SJCRH30 (cell line): ENCODE measurements around the gene SIPA1L3. TPM values are rescaled to one million over a fixed set of nuclear protein-coding genes. Genes with fewer than 3 reads are reported as not detected.

Experiments used
- DNase-seq, 2 experiments: peaks; one replicate each; pipeline ENCODE4 v3.0.0-alpha.2; 2015 to 2020
- H3K27ac ChIP-seq: fragments of 250-450 bp; sonication (Bioruptor Pico); 2 replicates; pipeline ENCODE4 v1.5.1; 2020; ENCODE audit warnings: mild to moderate bottlenecking, moderate library complexity
- H3K27me3 ChIP-seq: fragments of 250-450 bp; sonication (Bioruptor Pico); 2 replicates; pipeline ENCODE4 v1.5.1; 2020; ENCODE audit warnings: mild to moderate bottlenecking, moderate library complexity
- H3K36me3 ChIP-seq: fragments of 250-450 bp; sonication (Bioruptor Pico); 2 replicates; pipeline ENCODE4 v1.5.1; 2020; ENCODE audit warnings: mild to moderate bottlenecking, moderate library complexity
- H3K4me1 ChIP-seq: fragments of 250-450 bp; sonication (Bioruptor Pico); 2 replicates; pipeline ENCODE4 v1.5.1; 2020; ENCODE audit warnings: mild to moderate bottlenecking, moderate library complexity
- H3K4me3 ChIP-seq: fragments of 250-450 bp; sonication (Bioruptor Pico); 2 replicates; pipeline ENCODE4 v1.5.1; 2020; ENCODE audit warnings: mild to moderate bottlenecking, moderate library complexity
- H3K9me3 ChIP-seq: fragments of 250-450 bp; sonication (Bioruptor Pico); replicated peaks from 2 replicates; pipeline ENCODE4 v1.5.1; 2020; ENCODE audit warnings: mild to moderate bottlenecking, moderate library complexity
- total RNA-seq: library from RNA; depleted of rRNA; stranded (reverse); fragments of >200 nt; shearing (Covaris generic); gene quantifications from 2 replicates; pipeline ENCODE4 v1.2.3, GENCODE V29; 2014

The SIPA1L3 gene
- total RNA-seq, 1 experiment from 2014 or later = 19.8 TPM

DNA sequence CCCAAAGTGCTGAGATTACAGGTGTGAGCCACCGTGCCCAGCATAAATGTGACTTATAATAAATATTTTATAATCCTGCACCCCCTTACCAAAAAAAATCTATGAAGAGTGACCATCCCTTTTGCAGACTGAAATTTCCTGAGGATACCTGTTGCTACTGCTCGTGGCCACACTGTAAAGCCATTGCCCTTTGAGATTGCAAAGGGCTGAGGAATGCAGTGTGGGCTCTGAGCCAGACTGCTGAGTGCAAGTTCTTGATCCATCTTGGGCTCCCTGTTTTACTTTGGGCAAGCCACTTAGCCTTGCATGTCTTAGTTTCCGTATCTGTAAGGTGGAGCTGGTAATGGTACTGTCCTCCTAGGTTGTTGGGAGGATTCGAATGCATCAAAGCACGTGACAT, 23.4 kb downstream of the SIPA1L3 start:
- Histone ChIP-seq H3K4me3 (no peak overlapping the region), H3K4me1 (peaks cover 15% of the 10 kb centered on the region; the same call in 1 of the 2 replicates), H3K27me3 (no peaks in the 10 kb centered on the region), H3K9me3 (peaks cover 4% of the 10 kb centered on the region; the same call in 1 of the 2 replicates), H3K36me3 (peaks cover 1% of the 10 kb centered on the region), H3K27ac (no peak overlapping the region)
- no peak for DNase-seq

DNA sequence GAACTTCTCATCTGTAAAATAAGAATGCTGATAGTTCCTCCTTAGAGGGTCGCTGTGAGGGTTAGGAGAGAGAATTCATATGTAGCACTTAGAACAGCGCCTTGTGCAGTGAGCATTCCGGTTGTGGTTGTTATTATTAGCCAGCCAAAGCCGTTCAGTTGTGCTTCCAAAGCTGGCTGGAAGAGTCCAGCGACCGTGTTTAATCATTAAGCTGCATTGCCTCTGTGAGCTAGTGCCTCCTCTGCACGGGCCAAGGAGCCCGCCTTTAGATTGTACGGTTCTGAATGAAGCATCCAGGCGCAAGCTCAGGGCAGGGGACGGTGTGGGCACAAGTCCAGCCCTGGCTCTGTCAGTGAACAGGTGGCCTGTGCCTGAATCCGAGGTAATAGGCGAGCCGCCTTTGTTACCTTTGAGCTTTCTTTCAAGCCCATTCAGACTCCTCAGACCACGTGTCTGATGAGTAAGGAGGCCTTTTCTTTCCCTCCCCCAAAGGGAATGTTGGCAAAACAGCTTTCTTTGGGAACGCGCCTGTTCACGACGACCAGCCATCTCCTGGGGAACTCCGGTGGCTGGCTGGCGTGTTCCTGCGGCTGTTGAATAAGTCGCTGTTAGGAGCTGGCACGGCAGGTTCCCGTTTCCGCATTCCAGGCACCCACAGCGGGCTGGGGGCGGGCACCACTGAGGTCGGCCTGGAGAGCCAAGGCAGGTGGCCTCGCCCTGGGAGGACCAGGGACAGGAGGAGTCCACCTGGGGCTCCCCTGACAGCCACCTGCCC, 25.1 kb downstream of the SIPA1L3 start:
- peaks cover 15% of the 10 kb centered on the region; the same call in 1 of the 2 replicates for H3K4me1 ChIP-seq
- peaks cover 6% of the 10 kb centered on the region for H3K36me3 ChIP-seq
- no peaks in the 10 kb centered on the region for H3K27me3 ChIP-seq
- H3K9me3 ChIP-seq = peaks cover 4% of the 10 kb centered on the region; the same call in 1 of the 2 replicates
- H3K4me3 ChIP-seq = peak overlapping the region; percentile 33
- peak overlapping the region; percentile 63 for H3K27ac ChIP-seq
- peak; percentile 74 to 82 for DNase-seq

DNA sequence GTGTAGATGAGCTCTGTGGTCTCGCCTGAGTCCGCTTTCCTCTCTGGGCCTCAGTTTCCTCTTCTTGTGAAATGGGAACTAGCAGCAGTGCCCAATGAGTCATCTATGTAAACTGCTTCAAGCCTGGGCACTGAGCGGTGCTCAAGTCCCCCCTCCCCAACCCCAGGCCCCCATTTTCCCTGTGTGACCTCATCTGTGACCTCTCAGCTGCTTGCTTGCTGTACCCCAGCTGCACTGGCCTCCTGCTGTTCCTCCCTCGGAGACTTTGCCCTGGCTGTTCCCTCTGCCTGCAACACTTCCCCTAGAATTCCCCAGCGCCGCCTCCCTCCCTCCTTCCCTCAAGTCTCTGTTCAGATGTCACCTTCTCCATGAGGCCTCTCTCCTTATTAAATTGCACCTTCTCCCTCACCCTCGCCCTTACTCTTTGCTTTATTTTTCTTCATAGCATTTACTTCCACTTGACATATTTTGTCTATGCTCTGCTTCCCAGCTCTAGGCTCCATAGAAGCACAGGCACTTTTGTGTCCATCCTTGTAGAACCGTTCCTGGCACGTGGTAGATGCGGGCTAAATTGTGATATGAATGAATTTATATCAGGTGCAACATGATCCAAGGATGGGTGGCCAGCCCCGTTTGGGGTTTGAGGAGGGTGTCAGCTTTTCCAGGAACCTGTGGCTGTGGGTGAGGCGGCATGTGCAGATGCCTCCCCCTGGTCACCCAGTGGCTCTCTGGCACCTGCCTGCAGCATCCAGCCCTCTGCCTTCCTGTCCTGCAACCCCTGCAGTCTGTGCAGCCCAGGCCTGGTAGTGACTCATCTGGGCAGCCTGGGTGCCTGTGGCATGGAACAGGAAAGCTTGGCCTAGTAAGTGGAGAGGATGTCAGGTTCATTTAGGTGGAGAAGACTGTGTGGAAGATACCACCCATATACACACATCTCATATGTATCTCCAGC, 26.3 kb downstream of the SIPA1L3 start:
- peaks cover 15% of the 10 kb centered on the region; the same call in 1 of the 2 replicates for H3K4me1 ChIP-seq
- DNase-seq = peak in 1 of 2 experiments; percentile 20
- H3K9me3 ChIP-seq = peaks cover 4% of the 10 kb centered on the region; the same call in 1 of the 2 replicates
- no peaks in the 10 kb centered on the region for H3K27me3 ChIP-seq
- H3K4me3 ChIP-seq = no peak overlapping the region
- peaks cover 9% of the 10 kb centered on the region for H3K36me3 ChIP-seq
- H3K27ac ChIP-seq = no peak overlapping the region

DNA sequence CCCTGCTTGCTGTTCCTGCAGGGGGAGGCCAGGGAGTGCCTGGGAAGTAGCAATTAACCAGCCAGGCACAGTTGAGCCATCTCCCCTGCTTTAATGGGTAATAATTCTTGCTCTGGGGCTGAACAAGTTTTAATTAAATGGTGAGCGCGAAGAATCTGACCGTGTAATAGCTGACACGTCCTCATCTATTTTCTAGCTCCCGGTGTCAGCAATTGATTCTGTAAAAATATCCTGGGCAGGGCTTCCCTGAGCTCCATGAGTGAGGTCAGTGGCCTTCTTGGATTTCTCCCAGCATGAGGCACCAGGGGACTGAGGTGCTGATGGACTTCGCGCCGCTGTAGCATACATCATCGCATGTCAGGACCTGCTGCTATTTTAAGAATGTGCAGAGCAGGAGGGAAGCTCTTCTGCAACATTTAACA, 26.9 kb downstream of the SIPA1L3 start:
- peaks cover 15% of the 10 kb centered on the region; the same call in 1 of the 2 replicates for H3K4me1 ChIP-seq
- no peak overlapping the region for H3K27ac ChIP-seq
- peaks cover 13% of the 10 kb centered on the region for H3K36me3 ChIP-seq
- DNase-seq = no peak
- H3K4me3 ChIP-seq = no peak overlapping the region
- H3K27me3 ChIP-seq = no peaks in the 10 kb centered on the region
- peaks cover 4% of the 10 kb centered on the region; the same call in 1 of the 2 replicates for H3K9me3 ChIP-seq

DNA sequence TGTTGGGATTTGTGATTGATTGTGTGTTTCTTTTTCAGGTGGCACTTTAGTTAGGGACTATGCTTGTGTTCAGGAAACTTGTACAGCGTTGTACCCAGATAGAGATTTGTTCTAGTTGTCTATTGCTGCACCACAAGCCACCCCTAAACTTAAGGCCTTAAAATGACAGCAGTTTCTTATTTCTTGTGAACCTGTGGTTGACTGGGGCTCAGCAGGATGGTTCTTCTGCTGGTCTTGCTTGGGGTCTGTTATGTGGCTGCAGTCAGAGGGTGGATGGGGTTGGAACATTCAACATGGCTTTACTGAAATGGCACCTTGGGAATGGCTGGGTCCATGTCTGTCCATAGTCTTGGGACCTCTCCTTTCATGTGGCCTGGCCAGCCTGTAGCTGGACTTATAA, 28.3 kb downstream of the SIPA1L3 start:
- no peak overlapping the region for H3K27ac ChIP-seq
- no peak for DNase-seq
- H3K4me1 ChIP-seq = peaks cover 15% of the 10 kb centered on the region; the same call in 1 of the 2 replicates
- H3K9me3 ChIP-seq = peaks cover 4% of the 10 kb centered on the region; the same call in 1 of the 2 replicates
- peaks cover 15% of the 10 kb centered on the region for H3K36me3 ChIP-seq
- no peaks in the 10 kb centered on the region for H3K27me3 ChIP-seq
- no peak overlapping the region for H3K4me3 ChIP-seq

DNA sequence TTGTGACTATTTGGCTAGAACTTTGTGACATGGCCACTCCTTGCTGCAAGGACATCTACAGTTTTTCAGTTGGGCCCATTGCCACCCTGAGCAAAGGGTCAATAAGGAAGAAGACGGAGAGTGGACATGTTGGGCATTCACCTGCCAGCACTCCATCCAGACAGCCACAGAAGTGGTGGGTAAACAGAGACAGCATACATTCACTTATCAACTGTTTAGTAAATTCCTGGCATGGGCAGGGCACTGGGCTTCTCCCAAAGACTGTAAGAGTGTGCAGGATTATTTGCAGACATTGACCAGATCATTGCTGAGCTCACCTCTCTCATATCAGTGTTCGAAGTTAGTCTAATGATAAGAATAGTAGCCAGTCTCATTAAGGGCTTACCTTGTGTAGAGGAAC, 29.2 kb downstream of the SIPA1L3 start:
- no peak for DNase-seq
- Histone ChIP-seq H3K36me3 (peaks cover 15% of the 10 kb centered on the region), H3K9me3 (peaks cover 4% of the 10 kb centered on the region; the same call in 1 of the 2 replicates), H3K27ac (no peak overlapping the region), H3K4me3 (no peak overlapping the region), H3K27me3 (no peaks in the 10 kb centered on the region), H3K4me1 (peaks cover 15% of the 10 kb centered on the region; the same call in 1 of the 2 replicates)

DNA sequence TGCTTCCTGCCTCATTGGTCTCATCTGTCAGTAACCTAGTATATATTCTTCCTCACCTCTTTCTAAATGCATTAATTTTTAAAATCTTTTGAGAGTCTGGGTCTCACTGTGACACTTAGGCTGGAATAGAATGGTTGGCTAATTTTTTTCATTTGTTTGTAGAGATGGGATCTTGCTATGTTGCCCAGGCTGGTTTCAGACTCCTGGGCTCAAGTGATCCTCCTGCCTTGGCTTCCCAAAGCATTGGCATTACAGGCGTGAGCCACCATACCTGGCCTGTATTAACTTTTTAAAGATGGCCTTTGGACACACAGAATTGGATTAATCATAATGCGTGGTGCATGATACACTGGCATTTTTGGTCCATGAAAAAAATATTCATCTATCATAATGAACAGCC, 29.9 kb downstream of the SIPA1L3 start:
- H3K4me3 ChIP-seq = no peak overlapping the region
- H3K27ac ChIP-seq = no peak overlapping the region
- no peak for DNase-seq
- peaks cover 4% of the 10 kb centered on the region; the same call in 1 of the 2 replicates for H3K9me3 ChIP-seq
- H3K27me3 ChIP-seq = no peaks in the 10 kb centered on the region
- peaks cover 8% of the 10 kb centered on the region; the same call in 1 of the 2 replicates for H3K4me1 ChIP-seq
- peaks cover 15% of the 10 kb centered on the region for H3K36me3 ChIP-seq

DNA sequence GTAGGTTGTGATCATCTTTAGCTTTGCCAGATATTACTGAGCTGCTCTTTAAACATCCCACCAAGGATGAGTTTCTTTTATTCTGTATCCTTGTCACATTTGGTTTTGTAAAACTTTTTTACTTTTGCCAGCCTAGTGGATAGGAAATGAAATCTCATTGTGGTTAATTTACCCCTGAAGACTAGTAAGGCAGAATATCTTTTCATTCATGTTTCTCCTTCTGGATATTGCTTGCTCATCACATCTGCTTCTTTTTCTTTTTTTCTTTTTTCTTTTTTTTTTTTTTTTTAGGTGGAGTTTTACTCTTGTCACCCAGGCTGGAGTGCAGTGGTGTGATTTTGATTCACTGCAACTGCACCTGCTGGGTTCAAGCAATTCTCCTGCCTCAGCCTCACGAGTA, 31.3 kb downstream of the SIPA1L3 start:
- Histone ChIP-seq H3K4me1 (no peaks in the 10 kb centered on the region), H3K36me3 (peaks cover 16% of the 10 kb centered on the region), H3K27me3 (no peaks in the 10 kb centered on the region), H3K4me3 (no peak overlapping the region), H3K9me3 (peaks cover 4% of the 10 kb centered on the region; the same call in 1 of the 2 replicates), H3K27ac (no peak overlapping the region)
- no peak for DNase-seq

DNA sequence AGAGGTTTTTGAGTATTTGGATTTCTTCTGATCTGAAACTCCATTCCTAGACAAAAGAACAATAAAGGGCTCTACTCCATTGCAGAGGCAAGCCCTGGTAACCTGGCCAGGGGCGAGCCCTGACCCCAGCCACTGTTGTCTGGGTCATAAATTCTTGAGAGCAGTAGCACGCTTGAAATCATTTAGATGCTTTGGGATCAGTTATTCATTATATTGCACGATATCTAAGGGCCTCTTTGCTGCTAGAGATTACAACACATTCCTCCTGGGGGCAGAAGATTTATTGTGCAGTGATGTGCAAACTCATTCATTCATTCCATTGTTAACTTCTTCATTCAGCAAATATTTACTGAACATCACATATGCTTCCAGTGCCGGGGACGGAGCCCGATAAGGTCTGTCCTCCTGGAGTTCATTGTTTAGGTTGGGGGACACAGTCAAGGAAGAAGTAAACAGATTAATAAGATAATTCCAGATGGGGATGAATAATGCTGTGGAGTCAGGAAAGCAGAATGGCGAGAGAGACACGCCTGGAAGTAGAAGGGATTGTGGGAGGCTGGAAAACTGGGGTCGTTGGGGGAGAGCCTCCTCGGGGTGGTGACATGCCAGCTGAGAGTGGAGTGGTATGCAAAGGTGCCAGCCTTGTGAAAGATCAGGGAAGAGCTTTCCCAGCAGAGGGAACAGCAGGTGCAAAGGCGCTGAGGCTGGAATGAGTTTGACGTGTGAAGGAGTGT, 34.9 kb downstream of the SIPA1L3 start:
- DNase-seq = no peak
- peaks cover 10% of the 10 kb centered on the region for H3K36me3 ChIP-seq
- H3K27me3 ChIP-seq = no peaks in the 10 kb centered on the region
- no peaks in the 10 kb centered on the region for H3K4me1 ChIP-seq
- no peak overlapping the region for H3K27ac ChIP-seq
- H3K9me3 ChIP-seq = no peaks in the 10 kb centered on the region; the same call in 1 of the 2 replicates
- H3K4me3 ChIP-seq = no peak overlapping the region

DNA sequence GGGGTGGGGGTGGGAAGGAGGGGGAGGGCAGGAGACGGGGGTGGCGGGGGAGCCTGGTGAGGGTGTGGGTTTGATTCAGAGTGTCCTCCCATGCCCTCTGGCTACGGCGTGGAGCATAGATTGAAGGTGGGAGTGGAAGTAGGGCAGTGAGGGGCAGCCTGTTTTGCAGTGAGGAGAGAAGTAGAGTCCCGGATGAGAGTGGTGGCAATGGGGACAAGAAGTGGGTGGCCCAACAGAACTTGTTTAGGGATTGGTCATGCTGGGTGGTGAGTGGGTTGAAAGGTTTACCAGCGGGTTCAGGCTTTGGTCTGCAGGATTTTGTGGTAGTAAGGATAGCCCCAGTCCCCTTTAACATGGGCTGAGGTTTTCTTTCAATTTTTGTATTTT, 35.5 kb downstream of the SIPA1L3 start:
- no peak overlapping the region for H3K27ac ChIP-seq
- no peak for DNase-seq
- no peaks in the 10 kb centered on the region for H3K4me1 ChIP-seq
- H3K27me3 ChIP-seq = no peaks in the 10 kb centered on the region
- H3K4me3 ChIP-seq = no peak overlapping the region
- peaks cover 10% of the 10 kb centered on the region for H3K36me3 ChIP-seq
- no peaks in the 10 kb centered on the region; the same call in 1 of the 2 replicates for H3K9me3 ChIP-seq

DNA sequence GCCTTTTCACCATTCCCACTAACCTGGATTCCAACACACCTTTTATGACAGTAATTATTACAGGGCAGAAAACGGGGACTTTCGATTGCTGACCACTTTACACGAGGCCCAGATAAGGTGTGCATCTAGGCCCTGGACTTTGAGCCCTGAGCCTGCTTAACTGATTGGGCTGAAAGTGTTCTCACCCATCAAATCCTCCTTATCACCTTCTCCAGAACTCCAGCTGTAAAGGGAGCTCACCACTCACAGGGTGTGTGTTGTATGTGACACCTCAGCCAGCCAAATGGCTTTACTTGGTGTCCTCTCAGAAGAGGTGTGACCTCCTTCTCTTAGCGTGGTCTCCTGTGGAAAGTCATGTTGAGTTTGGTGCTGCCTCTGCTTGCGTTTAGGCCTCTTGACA, 36.5 kb downstream of the SIPA1L3 start:
- no peak overlapping the region for H3K27ac ChIP-seq
- no peak for DNase-seq
- H3K4me3 ChIP-seq = no peak overlapping the region
- no peaks in the 10 kb centered on the region for H3K9me3 ChIP-seq
- H3K36me3 ChIP-seq = peaks cover 6% of the 10 kb centered on the region; the same call in 1 of the 2 replicates
- no peaks in the 10 kb centered on the region for H3K4me1 ChIP-seq
- H3K27me3 ChIP-seq = no peaks in the 10 kb centered on the region

DNA sequence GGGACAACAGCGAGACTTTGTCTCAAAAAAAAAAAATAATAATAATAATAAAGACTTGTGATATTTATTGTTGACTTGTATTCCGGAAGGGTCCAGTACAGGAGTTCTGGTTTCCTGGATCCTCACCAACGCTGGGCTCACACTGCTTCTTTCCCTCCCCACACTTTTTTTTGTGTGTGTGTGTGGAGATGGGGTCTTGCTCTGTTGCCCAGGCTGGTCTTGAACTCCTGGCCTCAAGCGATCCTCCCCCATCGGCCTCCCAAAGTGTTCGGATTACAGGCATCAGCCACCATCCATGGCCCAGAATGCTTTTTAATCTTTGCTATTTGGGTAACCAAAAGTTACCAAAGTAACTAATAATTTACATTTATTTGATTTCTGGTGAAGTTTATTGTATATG, 39.1 kb downstream of the SIPA1L3 start:
- H3K27me3 ChIP-seq = no peaks in the 10 kb centered on the region

DNA sequence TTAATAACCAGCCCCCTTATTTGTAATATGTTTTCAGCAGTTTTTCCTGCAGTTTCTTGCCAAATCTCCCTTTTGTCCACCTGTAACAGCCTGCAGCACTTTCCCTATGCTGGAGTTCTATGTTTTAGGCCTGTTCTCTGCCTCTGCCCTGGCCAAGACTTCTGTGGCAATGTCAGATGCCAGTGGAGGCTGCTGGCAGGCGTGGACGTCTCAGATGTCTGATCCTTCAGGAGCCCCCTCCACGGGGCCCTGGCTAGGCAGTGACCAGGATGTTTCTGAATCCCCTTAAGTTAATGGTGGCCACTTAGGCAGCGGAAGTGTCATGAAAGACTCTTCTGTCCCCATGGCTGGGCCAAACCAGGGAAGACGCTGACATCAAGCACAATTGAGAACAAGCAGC, 40.8 kb downstream of the SIPA1L3 start:
- Histone ChIP-seq H3K9me3 (no peaks in the 10 kb centered on the region), H3K27ac (no peak overlapping the region), H3K4me3 (no peak overlapping the region), H3K4me1 (no peaks in the 10 kb centered on the region), H3K27me3 (no peaks in the 10 kb centered on the region), H3K36me3 (0 out of 2 replicates have a peak, but pooled peaks cover 3% of the 10 kb centered on the region)
- no peak for DNase-seq

More for the DNA sequence above, 39.1 kb downstream of the SIPA1L3 start:
- Histone ChIP-seq H3K4me3 (no peak overlapping the region), H3K9me3 (no peaks in the 10 kb centered on the region), H3K4me1 (no peaks in the 10 kb centered on the region), H3K27ac (no peak overlapping the region), H3K36me3 (peaks cover 5% of the 10 kb centered on the region; the same call in 1 of the 2 replicates)
- no peak for DNase-seq

DNA sequence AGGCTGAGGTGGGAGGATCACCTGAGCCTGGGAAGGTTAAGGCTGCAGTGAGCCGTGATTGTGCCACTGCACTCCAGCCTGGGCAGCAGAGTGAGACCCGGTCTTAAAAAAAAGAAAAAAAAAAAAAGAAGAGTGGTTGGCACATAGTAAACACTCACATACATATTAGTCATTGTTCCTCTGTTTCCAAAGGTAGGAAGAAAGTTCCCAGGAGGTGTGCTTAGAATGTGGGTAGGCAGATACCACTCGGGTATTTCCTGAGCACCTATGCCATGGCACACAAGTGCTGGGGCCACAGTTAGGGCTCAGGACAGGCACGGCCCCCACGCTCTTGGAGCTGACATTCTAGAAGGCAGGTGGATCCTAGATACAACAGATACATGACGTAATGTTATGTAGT, 41.4 kb downstream of the SIPA1L3 start:
- H3K4me3 ChIP-seq = no peak overlapping the region
- H3K27ac ChIP-seq = no peak overlapping the region
- H3K27me3 ChIP-seq = no peaks in the 10 kb centered on the region
- no peak for DNase-seq
- H3K9me3 ChIP-seq = no peaks in the 10 kb centered on the region
- 0 out of 2 replicates have a peak, but pooled peaks cover 3% of the 10 kb centered on the region for H3K36me3 ChIP-seq
- H3K4me1 ChIP-seq = no peaks in the 10 kb centered on the region
